Spleen (tissue), 7 donors: ENCODE results near the gene SLC25A11.

Experiments
- CTCF ChIP-seq, 11 experiments: fragments of 200-600 bp in 7 of 11; fragments of 450-650 bp in 4 of 11; sonication (generic) in 4 of 11; IDR thresholded peaks in 8 of 11; conservative IDR thresholded peaks in 3 of 11; 1 replicate in 7 of 11; 2 replicates in 4 of 11; pipeline versions ENCODE4 v1.4.0 to v1.8.0; 2016 to 2021; ENCODE audit warnings: antibody characterized with exemption in 11 of 11, inconsistent platforms in 4 of 11, mild to moderate bottlenecking in 1 of 11
- POLR2A ChIP-seq, 3 donors: fragments of 450-650 bp; IDR thresholded peaks; one replicate each; pipeline ENCODE4 v1.5.1; 2017; ENCODE audit warnings: antibody characterized with exemption in 3 of 3, mild to moderate bottlenecking in 1 of 3
- POLR2AphosphoS5 ChIP-seq, 3 donors: sonication (generic); formaldehyde crosslinking; IDR thresholded peaks; one replicate each; pipeline ENCODE4 v1.5.1; 2017; ENCODE audit warnings: antibody characterized with exemption in 3 of 3
- donor health status: DM: no; HTN: no; CAD: no; lungs with moderate emphysema.
- donor health status: DM: no; HTN: no; CAD: no.
- donor health status: DM: no; HTN: no; CAD: no.

GRCh38 chr17:4897198-4897687 lies 42.6 kb downstream of the SLC25A11 start:
- TF ChIP-seq POLR2A (IDR thresholded peaks at IDR 0.05) (no peak), POLR2AphosphoS5 (IDR thresholded peaks at IDR 0.05) (no peak), CTCF (IDR thresholded peaks at IDR 0.05 in 8 of 11, conservative IDR thresholded peaks at IDR 0.05 in 3 of 11) (no peak)
